ENCODE measurements around the gene HOOK1.
A peak's percentile ranks its signal among the peaks of the same experiment; 100 is the strongest.

The HOOK1 gene

DNA sequence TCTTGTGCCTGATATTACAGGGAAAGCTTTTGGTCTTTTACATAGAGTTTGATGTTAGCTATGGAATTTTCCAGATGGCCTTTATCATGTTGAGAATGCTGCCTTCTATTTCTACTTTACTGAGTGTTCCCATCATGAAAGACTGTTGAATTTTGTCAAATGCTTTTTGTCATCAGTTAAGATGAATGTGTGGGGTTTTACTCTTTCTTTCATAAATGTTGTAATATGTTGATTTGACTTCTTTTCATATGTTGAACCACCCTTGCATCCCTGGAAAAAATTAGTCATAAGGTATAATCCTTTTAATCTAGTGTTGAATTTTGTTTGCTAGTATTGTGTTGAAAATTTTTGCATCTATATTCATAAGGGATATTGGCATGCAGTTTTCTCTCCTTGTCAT lies 16.1 kb upstream of the HOOK1 start:
- no peak for DNase-seq (ENCODE audit: low spot score)
- in situ Hi-C loops (cut with MboI; ENCODE audit: low sequenced_read_pairs, unreplicated experiment): no loop called here
- TF ChIP-seq, protein P1, sequence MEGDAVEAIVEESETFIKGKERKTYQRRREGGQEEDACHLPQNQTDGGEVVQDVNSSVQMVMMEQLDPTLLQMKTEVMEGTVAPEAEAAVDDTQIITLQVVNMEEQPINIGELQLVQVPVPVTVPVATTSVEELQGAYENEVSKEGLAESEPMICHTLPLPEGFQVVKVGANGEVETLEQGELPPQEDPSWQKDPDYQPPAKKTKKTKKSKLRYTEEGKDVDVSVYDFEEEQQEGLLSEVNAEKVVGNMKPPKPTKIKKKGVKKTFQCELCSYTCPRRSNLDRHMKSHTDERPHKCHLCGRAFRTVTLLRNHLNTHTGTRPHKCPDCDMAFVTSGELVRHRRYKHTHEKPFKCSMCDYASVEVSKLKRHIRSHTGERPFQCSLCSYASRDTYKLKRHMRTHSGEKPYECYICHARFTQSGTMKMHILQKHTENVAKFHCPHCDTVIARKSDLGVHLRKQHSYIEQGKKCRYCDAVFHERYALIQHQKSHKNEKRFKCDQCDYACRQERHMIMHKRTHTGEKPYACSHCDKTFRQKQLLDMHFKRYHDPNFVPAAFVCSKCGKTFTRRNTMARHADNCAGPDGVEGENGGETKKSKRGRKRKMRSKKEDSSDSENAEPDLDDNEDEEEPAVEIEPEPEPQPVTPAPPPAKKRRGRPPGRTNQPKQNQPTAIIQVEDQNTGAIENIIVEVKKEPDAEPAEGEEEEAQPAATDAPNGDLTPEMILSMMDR (IDR thresholded peaks at IDR 0.05; ENCODE audit: borderline replicate concordance, control extremely low read depth, extremely low read depth, insufficient read depth, missing control alignments): no peak

DNA sequence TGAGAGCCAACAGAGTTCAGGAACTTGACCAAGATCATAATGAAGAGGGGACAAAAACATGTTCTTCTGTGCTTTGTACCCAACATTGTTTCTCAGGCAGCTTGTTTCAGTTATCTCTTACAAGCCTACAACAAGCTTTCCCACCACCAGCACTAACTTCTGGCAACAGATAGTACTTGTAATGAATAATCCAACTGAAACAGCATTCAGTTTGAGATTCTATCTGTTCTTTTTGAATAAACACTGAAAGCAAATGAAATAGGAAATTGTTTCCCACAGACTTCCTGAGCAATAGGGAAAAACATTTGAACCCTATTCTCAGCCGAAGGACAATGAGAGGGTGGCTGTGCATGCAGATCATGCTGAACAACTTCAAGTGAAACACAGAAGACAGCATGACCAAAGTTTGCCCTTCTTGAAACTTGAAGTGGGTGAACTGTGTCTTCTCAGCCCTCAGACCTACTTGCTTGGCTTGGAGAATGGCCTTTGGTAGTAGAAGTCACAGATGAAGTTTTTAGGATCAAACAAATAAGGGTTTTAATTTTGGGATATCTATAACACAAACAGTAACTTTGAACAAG lies 11.2 kb upstream of the HOOK1 start:
- no peak for DNase-seq (ENCODE audit: low spot score)
- TF ChIP-seq, protein P1 (IDR thresholded peaks at IDR 0.05; ENCODE audit: borderline replicate concordance, control extremely low read depth, extremely low read depth, insufficient read depth, missing control alignments): no peak
- in situ Hi-C loops (cut with MboI; ENCODE audit: low sequenced_read_pairs, unreplicated experiment): no loop called here

DNA sequence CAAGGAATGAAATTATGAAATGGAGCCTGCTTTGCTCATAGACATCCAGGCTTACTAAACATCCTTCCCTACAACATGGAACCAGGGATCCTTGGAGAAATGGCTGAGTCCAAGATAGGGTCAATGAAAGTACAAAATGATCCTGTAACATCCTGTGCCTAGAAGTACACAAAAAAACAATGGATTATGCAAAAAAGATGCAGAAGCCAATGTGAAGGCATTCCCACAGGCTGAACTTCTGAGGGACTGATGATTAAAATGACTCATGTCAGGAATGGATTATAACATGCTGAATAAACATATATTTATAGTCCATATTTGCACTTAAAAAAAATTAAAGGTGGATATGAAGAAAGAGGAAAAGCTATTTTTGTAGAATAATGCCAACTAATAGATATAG lies 10.4 kb upstream of the HOOK1 start:
- in situ Hi-C loops (cut with MboI; ENCODE audit: low sequenced_read_pairs, unreplicated experiment): no loop called here
- DNase-seq (ENCODE audit: low spot score): no peak
- TF ChIP-seq, protein P1 (IDR thresholded peaks at IDR 0.05; ENCODE audit: borderline replicate concordance, control extremely low read depth, extremely low read depth, insufficient read depth, missing control alignments): no peak

DNA sequence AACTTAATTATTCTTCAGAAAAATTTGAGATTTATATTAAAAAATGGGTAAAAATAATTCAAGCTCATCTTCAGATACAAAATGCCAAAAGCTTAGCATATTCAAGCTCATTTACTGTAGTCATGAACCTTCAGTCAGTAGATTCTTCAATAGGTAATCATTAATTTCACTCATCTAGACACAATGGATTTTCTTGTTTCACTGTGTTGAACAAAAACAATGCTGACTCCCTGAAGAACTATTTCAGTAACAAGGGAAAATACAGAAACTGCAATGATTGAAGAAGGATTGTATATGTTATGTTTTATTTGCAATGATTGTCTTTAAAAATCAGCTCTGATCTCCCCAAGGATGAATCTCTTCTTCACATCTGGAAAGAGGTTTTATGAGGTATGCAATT lies 9.2 kb upstream of the HOOK1 start:
- in situ Hi-C loops (cut with MboI; ENCODE audit: low sequenced_read_pairs, unreplicated experiment): no loop called here
- no peak for DNase-seq (ENCODE audit: low spot score)
- TF ChIP-seq, protein P1 (IDR thresholded peaks at IDR 0.05; ENCODE audit: borderline replicate concordance, control extremely low read depth, extremely low read depth, insufficient read depth, missing control alignments): no peak

DNA sequence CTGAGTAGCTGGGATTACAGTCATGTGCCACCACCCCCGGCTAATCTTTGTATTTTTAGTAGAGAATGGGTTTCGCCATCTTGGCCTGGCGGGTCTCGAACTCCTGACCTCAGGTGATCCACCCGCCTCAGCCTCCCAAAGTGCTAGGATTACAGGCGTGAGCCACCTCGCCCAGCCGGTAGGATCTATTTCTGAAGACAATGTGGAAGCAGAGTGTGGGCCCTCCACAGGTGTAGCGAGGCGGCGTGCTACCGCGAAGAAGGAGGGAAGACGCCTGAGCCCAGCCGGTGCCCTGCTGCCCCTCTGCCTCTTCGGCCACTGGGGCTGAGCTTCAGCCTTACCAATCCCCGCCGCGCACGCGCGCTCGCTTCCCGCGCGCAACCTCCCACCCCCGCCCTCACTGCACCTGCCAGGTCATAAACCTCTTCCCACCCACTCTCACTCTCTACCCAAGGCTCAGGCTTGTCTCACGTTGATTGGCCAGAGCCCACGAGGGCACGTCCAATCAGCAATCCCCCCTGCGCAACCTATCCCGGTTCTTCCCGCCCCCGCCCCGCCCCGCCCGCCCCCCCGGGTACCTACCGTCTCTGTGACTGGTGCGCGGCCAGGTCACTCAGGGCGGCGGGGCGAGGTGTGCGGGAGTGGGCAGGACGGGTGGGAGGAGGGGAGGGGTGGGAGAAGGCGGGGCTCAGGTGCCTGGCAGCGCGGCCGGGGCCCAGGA lies 409 bp upstream of the HOOK1 start:
- in situ Hi-C loops (cut with MboI; ENCODE audit: low sequenced_read_pairs, unreplicated experiment): no loop called here
- TF ChIP-seq, protein P1 (IDR thresholded peaks at IDR 0.05; ENCODE audit: borderline replicate concordance, control extremely low read depth, extremely low read depth, insufficient read depth, missing control alignments): no peak
- peak; percentile 94 for DNase-seq (ENCODE audit: low spot score)

DNA sequence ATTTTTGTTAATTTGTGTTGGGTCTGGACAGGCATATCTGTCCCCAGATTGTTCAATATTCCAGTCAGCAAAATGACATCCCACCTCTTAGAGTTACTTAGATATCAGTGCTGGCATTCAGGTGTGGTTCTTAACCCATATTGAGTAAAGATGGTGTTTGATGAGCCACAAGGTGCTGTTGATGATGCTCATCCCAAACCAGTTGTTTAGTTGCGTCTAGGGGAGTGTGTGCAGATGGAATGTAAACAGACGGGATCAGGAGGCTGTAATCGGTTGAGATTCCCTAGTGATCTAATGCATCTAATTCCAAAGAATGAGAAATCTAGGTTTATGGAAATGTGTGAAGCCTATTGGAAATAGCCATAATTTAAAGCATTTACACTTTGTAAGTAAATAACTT lies 1.1 kb downstream of the HOOK1 start:
- TF ChIP-seq, protein P1 (IDR thresholded peaks at IDR 0.05; ENCODE audit: borderline replicate concordance, control extremely low read depth, extremely low read depth, insufficient read depth, missing control alignments): no peak
- in situ Hi-C loops (cut with MboI; ENCODE audit: low sequenced_read_pairs, unreplicated experiment): no loop called here
- DNase-seq (ENCODE audit: low spot score): no peak

Measured in GM13976 (cell line).